ENCODE data around the gene ARL6.

The ARL6 gene

DNA sequence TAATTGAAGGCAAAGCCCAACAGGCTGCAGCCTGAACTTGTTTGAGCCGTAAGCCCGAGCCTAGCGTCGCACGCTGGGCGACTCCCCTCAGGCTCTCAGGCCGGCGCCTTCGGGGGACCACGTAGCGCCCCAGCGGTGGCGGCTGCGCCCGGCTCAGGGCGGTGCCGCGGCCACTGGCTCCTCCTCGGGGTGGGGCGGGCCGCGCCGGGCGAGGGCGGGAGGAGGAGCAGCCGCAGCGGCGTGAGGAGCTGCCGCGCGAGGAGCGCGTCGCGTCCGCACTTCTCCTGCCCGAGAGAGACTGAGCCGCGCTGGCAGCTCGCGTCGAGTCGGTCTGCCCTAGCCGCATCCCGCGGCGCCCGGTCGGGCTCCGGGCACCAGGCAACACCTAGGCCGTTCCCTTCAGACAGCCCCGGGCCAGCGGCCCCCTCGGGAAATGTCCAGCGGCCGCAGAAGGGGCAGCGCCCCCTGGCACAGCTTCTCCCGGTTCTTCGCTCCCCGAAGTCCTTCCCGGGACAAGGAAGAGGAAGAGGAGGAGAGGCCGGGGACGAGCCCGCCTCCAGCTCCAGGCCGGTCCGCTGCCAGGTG lies 57.3 kb downstream of the ARL6 start, which contains the start of gene CRYBG3:
Gene CRYBG3 (plus strand): TSS at position 238 of the 585 bp plus-strand sequence. CDS start 196 bp downstream, at position 434.
- no peak for TF ChIP-seq ZFX (IDR thresholded peaks at IDR 0.05; ENCODE audit: borderline replicate concordance)
- TF ChIP-seq, protein P1, sequence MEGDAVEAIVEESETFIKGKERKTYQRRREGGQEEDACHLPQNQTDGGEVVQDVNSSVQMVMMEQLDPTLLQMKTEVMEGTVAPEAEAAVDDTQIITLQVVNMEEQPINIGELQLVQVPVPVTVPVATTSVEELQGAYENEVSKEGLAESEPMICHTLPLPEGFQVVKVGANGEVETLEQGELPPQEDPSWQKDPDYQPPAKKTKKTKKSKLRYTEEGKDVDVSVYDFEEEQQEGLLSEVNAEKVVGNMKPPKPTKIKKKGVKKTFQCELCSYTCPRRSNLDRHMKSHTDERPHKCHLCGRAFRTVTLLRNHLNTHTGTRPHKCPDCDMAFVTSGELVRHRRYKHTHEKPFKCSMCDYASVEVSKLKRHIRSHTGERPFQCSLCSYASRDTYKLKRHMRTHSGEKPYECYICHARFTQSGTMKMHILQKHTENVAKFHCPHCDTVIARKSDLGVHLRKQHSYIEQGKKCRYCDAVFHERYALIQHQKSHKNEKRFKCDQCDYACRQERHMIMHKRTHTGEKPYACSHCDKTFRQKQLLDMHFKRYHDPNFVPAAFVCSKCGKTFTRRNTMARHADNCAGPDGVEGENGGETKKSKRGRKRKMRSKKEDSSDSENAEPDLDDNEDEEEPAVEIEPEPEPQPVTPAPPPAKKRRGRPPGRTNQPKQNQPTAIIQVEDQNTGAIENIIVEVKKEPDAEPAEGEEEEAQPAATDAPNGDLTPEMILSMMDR (IDR thresholded peaks at IDR 0.05) = no peak
- no peak within 1 kb of the TSS for H3K27ac ChIP-seq

DNA sequence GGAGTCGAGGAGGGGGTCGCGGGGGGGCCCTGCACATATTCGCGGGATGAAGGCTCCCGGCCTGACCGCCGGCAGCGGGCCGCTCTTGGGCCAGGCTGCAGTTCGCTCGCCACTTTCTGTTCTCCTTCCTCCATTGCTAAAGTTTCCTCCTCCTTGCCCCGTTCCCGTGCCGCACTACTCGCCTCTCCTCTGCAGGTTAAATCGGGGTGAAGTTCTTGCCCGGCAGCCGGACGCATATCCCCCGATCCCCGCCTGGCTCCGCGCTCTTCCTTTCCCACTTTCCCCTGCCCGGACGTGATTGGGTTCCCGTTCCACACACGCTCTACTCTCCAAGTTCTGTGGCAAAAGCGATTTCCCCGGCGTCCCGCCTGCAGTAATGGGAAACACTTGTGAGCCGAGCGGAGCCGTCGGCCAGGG lies 57.8 kb downstream of the ARL6 start:
- no peak for TF ChIP-seq ZFX (IDR thresholded peaks at IDR 0.05; ENCODE audit: borderline replicate concordance)
- TF ChIP-seq, protein P1 (IDR thresholded peaks at IDR 0.05) = no peak
- H3K27ac ChIP-seq = no peak overlapping the region

DNA sequence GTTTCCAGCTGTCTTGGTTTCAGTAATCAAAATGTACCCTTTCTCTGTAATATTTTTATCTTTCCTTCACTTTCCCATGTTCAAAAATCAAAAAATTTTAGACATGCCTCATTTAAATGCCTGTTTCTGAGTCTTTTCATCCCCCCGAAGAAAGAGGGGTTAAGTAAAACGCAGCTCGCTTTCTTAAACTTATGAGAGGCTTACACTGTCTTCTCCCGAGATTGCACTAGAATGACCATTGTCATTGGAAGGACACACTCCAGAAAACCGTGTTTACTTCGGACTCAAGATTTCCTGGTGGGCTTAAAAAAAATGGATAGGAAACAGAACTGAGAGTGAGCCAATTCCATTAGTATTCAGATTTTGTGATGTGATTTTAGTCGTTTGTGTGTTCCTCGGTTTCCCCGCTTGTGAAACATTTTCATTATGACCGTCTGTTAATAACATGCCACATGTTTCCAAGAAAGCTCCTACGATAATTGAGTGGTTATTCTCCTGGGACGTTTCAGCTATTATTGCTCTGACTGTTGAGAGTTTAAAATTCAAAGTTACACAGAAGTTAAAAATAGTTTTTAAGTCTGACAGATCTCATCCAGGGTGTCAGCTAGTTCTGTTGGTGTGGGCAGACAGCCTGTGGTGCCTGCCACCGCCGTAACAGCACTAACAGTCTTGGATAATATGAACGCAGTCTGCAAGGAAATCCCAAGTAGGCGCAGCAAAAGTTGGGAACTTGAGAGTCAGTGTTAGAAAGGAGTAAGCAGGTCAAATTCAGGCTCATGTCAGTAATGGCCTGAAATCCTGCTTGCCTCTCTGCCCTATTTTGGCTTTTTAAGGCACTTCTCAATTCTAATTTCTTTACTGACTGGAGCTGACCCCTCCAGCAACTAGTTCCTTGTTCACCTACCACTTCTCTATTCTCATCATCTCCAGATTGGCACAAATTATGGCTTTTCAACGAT lies 58.8 kb downstream of the ARL6 start:
- no peak for TF ChIP-seq ZFX (IDR thresholded peaks at IDR 0.05; ENCODE audit: borderline replicate concordance)
- TF ChIP-seq, protein P1 (IDR thresholded peaks at IDR 0.05) = no peak
- H3K27ac ChIP-seq = no peak overlapping the region

DNA sequence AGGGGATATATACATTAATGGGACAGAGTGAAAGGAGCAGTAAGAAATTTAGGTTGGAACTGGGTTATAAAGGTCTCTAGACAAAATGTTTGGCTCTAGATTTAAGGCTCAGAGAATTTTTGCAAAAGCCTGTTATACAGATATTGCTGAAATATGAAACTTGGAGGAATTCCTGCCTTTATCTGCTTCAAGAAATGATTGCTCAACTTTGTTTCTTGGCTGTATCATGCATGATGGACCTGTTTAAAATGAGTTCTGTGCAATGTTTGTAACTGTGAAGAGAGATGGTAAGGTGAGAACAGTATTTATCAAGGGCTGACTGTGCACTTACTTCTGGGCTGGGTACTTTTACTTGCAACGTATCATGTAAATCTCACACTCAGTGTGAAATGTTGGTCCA lies 60.5 kb downstream of the ARL6 start:
- no peak for TF ChIP-seq ZFX (IDR thresholded peaks at IDR 0.05; ENCODE audit: borderline replicate concordance)
- TF ChIP-seq, protein P1 (IDR thresholded peaks at IDR 0.05) = no peak

DNA sequence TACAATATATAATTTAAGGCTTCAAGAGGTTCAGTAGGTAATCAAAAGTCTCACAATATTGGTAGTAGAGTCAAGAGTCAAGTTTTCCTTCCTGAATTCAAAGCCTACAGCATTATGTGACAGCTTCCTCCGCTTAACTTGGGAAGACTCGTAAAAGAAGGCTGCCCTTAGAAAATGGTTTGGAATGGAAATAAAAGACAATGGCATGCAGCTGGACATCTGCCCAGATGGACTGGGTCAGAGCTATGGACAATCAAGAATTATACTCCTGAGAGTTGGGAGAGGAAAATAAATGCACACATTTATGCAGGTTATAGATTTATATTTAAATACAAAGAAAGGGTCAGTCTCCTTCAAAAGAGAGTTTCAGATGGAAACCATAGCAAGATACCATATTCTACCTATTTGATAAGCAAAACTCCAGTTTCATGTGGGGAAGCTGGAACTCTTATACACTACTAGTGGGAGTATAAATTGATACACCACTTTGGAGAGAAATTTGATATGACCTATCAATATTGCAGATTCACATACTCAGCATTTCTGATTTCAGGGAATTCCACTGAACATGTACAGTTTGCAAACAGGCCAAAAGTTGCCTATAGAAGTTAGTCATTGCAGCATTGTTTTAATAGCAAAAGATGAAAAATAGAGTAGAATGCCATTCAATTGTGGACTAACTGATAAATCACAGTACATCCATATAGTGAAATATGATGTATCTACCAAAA lies 63.3 kb downstream of the ARL6 start:
- H3K27ac ChIP-seq = no peak overlapping the region
- TF ChIP-seq, protein P1 (IDR thresholded peaks at IDR 0.05) = no peak
- TF ChIP-seq ZFX (IDR thresholded peaks at IDR 0.05; ENCODE audit: borderline replicate concordance) = no peak

More for the DNA sequence above, 60.5 kb downstream of the ARL6 start:
- H3K27ac ChIP-seq = no peak overlapping the region

DNA sequence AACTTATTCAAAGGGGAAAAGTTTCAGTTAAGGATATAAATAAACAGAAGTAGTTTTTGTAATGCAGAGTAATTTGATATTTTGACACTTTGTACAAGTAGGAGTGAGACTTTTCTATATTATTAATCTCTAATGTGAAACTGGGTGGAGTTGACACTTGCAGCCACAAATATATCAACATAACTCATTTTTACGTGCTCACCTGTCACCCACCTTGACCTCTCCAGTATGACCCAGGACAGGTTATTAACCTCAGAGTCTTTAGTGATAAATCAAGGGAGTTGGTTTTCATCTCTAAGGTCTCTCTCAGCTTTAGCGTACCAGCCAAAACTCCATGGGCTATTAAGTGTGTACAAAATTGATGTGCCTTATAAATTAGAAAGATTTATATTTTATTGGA lies 64.6 kb downstream of the ARL6 start:
- H3K27ac ChIP-seq = no peak overlapping the region
- TF ChIP-seq, protein P1 (IDR thresholded peaks at IDR 0.05) = no peak
- no peak for TF ChIP-seq ZFX (IDR thresholded peaks at IDR 0.05; ENCODE audit: borderline replicate concordance)

All from 22Rv1 (cell line).